Neural cell (in vitro differentiated cells): ENCODE results near the gene ELN. TPM values are rescaled to one million over a fixed set of nuclear protein-coding genes. Genes with fewer than 3 reads are reported as not detected.

Experiments used
- H2AFZ ChIP-seq: fragments of 200-600, 300-800 bp; sonication (generic), shearing (Covaris generic); 2 replicates; pipeline ENCODE4 v1.6.0; 2014; ENCODE audit warnings: low read depth, mild to moderate bottlenecking, antibody characterized with exemption, low read length, moderate library complexity
- H3F3A ChIP-seq: fragments of 200-600 bp; shearing (Covaris generic); 2 replicates; pipeline ENCODE4 v1.6.1; 2016; ENCODE audit warnings: mild to moderate bottlenecking, moderate library complexity, mixed read lengths, antibody characterized with exemption, low read length; ENCODE audit not compliant: insufficient read depth, poor library complexity, severe bottlenecking
- H3K27ac ChIP-seq: fragments of 200-600, 300-800 bp; sonication (generic), shearing (Covaris generic); 2 replicates; pipeline ENCODE4 v1.5.1; 2014; ENCODE audit warnings: mild to moderate bottlenecking, low read length, moderate library complexity
- H3K27me3 ChIP-seq: fragments of 300-800, 200-600 bp; sonication (generic), shearing (Covaris generic); 2 replicates; pipeline ENCODE4 v1.6.0; 2014; ENCODE audit warnings: mild to moderate bottlenecking, low read depth, low read length, moderate library complexity; ENCODE audit not compliant: insufficient read depth
- H3K36me3 ChIP-seq: fragments of 300-800, 200-600 bp; sonication (generic), shearing (Covaris generic); 2 replicates; pipeline ENCODE4 v1.5.1; 2014; ENCODE audit warnings: mild to moderate bottlenecking, antibody characterized with exemption, low read length, moderate library complexity; ENCODE audit not compliant: insufficient read depth
- H3K4me2 ChIP-seq: fragments of 300-800, 200-600 bp; sonication (generic), shearing (Covaris generic); 2 replicates; pipeline ENCODE4 v1.6.0; 2014; ENCODE audit warnings: mild to moderate bottlenecking, low read length
- H3K4me3 ChIP-seq: fragments of 300-800, 200-600 bp; sonication (generic), shearing (Covaris generic); 2 replicates; pipeline ENCODE4 v1.5.1; 2014; ENCODE audit warnings: mild to moderate bottlenecking, low read length, moderate library complexity
- H3K79me2 ChIP-seq: fragments of 200-600 bp; shearing (Covaris generic); replicated peaks from 2 replicates; pipeline ENCODE4 v1.6.0; 2014; ENCODE audit warnings: mild to moderate bottlenecking, low read length, moderate library complexity; ENCODE audit not compliant: insufficient read depth
- H3K9ac ChIP-seq: fragments of 300-800, 200-600 bp; sonication (generic), shearing (Covaris generic); 2 replicates; pipeline ENCODE4 v1.6.1; 2016; ENCODE audit warnings: mild to moderate bottlenecking, low read length, mixed read lengths
- H3K9me2 ChIP-seq: fragments of 200-600 bp; shearing (Covaris generic); 2 replicates; pipeline ENCODE4 v1.6.1; 2016; ENCODE audit warnings: mild to moderate bottlenecking, low read length, mixed read lengths; ENCODE audit not compliant: insufficient read depth
- H3K9me3 ChIP-seq: fragments of 200-600, 300-800 bp; sonication (generic), shearing (Covaris generic); 2 replicates; pipeline ENCODE4 v1.6.1; 2016; ENCODE audit warnings: mild to moderate bottlenecking, mixed run types, low read length, moderate library complexity, mixed read lengths
- H4K20me1 ChIP-seq: fragments of 200-600 bp; shearing (Covaris generic); 2 replicates; pipeline ENCODE4 v1.6.1; 2016; ENCODE audit warnings: mild to moderate bottlenecking, mixed run types; ENCODE audit not compliant: insufficient read depth
- CTCF ChIP-seq: fragments of 450-650 bp; IDR thresholded peaks from 2 replicates; pipeline ENCODE4 v1.5.1; 2014; ENCODE audit warnings: antibody characterized with exemption, mild to moderate bottlenecking, moderate library complexity; ENCODE audit not compliant: poor library complexity, severe bottlenecking
- EP300 ChIP-seq: fragments of 450-650 bp; conservative IDR thresholded peaks from 2 replicates; pipeline ENCODE4 v1.6.1; 2014; ENCODE audit warnings: antibody characterized with exemption, mild to moderate bottlenecking, moderate library complexity; ENCODE audit not compliant: poor library complexity, severe bottlenecking
- EZH2 ChIP-seq: fragments of 200-600, 300-800 bp; shearing (Covaris generic), sonication (generic); IDR thresholded peaks from 2 replicates; pipeline ENCODE4 v1.6.1; 2014; ENCODE audit warnings: antibody characterized with exemption, low read length, borderline replicate concordance, mild to moderate bottlenecking; ENCODE audit not compliant: insufficient read depth, poor library complexity, severe bottlenecking
- MXI1 ChIP-seq: fragments of 450-650 bp; conservative IDR thresholded peaks from 2 replicates; pipeline ENCODE4 v1.6.1; 2014; ENCODE audit warnings: antibody characterized with exemption, mild to moderate bottlenecking; ENCODE audit not compliant: poor library complexity, severe bottlenecking
- POLR2AphosphoS5 ChIP-seq: IDR thresholded peaks from 2 replicates; pipeline ENCODE4 v1.6.1; 2012
- RAD21 ChIP-seq: fragments of 450-650 bp; conservative IDR thresholded peaks from 2 replicates; pipeline ENCODE4 v1.6.1; 2014; ENCODE audit warnings: antibody characterized with exemption, mild to moderate bottlenecking, moderate library complexity
- SMC3 ChIP-seq: fragments of 450-650 bp; conservative IDR thresholded peaks from 2 replicates; pipeline ENCODE4 v1.6.1; 2014; ENCODE audit warnings: antibody characterized with exemption, mild to moderate bottlenecking, moderate library complexity; ENCODE audit not compliant: poor library complexity
- TAF1 ChIP-seq: IDR thresholded peaks from 2 replicates; pipeline ENCODE4 v1.6.1; 2012; ENCODE audit warnings: low read depth
- polyA plus RNA-seq: library from polyadenylated mRNA; depleted of rRNA; stranded (reverse); fragments of >200 nt; gene quantifications from 2 replicates; pipeline ENCODE4 v1.2.3, GENCODE V29; 2014
- TF ChIP-seq, protein P1 (sequence below): IDR thresholded peaks from 2 replicates; pipeline ENCODE4 v1.6.1; 2012; ENCODE audit warnings: borderline replicate concordance

The ELN gene
- polyA plus RNA-seq, 1 donor from 2014 or later: not detected

GRCh38 chr7:74023786-74024185, 4.2 kb upstream of the ELN start:
- no peaks in the 10 kb centered on the region for H3K27me3 ChIP-seq
- no peak overlapping the region for H3K4me2 ChIP-seq
- no peaks in the 10 kb centered on the region for H4K20me1 ChIP-seq
- H3K9ac ChIP-seq: no peak overlapping the region
- TF ChIP-seq, protein P1, sequence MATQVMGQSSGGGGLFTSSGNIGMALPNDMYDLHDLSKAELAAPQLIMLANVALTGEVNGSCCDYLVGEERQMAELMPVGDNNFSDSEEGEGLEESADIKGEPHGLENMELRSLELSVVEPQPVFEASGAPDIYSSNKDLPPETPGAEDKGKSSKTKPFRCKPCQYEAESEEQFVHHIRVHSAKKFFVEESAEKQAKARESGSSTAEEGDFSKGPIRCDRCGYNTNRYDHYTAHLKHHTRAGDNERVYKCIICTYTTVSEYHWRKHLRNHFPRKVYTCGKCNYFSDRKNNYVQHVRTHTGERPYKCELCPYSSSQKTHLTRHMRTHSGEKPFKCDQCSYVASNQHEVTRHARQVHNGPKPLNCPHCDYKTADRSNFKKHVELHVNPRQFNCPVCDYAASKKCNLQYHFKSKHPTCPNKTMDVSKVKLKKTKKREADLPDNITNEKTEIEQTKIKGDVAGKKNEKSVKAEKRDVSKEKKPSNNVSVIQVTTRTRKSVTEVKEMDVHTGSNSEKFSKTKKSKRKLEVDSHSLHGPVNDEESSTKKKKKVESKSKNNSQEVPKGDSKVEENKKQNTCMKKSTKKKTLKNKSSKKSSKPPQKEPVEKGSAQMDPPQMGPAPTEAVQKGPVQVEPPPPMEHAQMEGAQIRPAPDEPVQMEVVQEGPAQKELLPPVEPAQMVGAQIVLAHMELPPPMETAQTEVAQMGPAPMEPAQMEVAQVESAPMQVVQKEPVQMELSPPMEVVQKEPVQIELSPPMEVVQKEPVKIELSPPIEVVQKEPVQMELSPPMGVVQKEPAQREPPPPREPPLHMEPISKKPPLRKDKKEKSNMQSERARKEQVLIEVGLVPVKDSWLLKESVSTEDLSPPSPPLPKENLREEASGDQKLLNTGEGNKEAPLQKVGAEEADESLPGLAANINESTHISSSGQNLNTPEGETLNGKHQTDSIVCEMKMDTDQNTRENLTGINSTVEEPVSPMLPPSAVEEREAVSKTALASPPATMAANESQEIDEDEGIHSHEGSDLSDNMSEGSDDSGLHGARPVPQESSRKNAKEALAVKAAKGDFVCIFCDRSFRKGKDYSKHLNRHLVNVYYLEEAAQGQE: no peak
- no peak for TF ChIP-seq CTCF
- no peak for TF ChIP-seq EZH2
- no peak for TF ChIP-seq EP300
- no peak for TF ChIP-seq TAF1
- no peak for TF ChIP-seq SMC3
- TF ChIP-seq MXI1: no peak
- no peak for TF ChIP-seq RAD21
- TF ChIP-seq POLR2AphosphoS5: no peak
- no peaks in the 10 kb centered on the region for H3F3A ChIP-seq
- H2AFZ ChIP-seq: no peak overlapping the region
- H3K9me2 ChIP-seq: no peaks in the 10 kb centered on the region
- no peak overlapping the region for H3K4me3 ChIP-seq
- no peaks in the 10 kb centered on the region for H3K9me3 ChIP-seq
- H3K79me2 ChIP-seq: no peaks in the 10 kb centered on the region
- no peak overlapping the region for H3K27ac ChIP-seq
- H3K36me3 ChIP-seq: no peaks in the 10 kb centered on the region

GRCh38 chr7:74025146-74025545, 2.8 kb upstream of the ELN start:
- no peaks in the 10 kb centered on the region for H3K36me3 ChIP-seq
- no peak overlapping the region for H3K4me3 ChIP-seq
- no peaks in the 10 kb centered on the region for H4K20me1 ChIP-seq
- H3K4me2 ChIP-seq: no peak overlapping the region
- H3K9ac ChIP-seq: no peak overlapping the region
- H3F3A ChIP-seq: no peaks in the 10 kb centered on the region
- H3K27me3 ChIP-seq: no peaks in the 10 kb centered on the region
- H3K9me2 ChIP-seq: no peaks in the 10 kb centered on the region
- no peak overlapping the region for H2AFZ ChIP-seq
- H3K79me2 ChIP-seq: no peaks in the 10 kb centered on the region
- H3K9me3 ChIP-seq: no peaks in the 10 kb centered on the region
- TF ChIP-seq CTCF: no peak
- no peak overlapping the region for H3K27ac ChIP-seq
